ENCODE data around the gene ARHGEF28. TPM values are rescaled to one million over a fixed set of nuclear protein-coding genes. Genes with fewer than 3 reads are reported as not detected.

Gene ARHGEF28
- total RNA-seq, 1 experiment from 2014 or later = 1.7 TPM

Other genes with a start within 250 kb of the ARHGEF28 start
- gene FOXD1, start 177.4 kb upstream of the ARHGEF28 start, total RNA-seq (2014; rRNA removed; shearing (Covaris generic)) = 5.2 and 5.4 TPM in 2 replicates
- 423 and 608 TPM in 2 replicates for gene BTF3, start 127.8 kb upstream of the ARHGEF28 start, total RNA-seq (2014; rRNA removed; shearing (Covaris generic))
- 10.8 and 11.7 TPM in 2 replicates for gene ANKRA2, start 60.6 kb upstream of the ARHGEF28 start, total RNA-seq (2014; rRNA removed; shearing (Covaris generic))
- 20.8 and 23.2 TPM in 2 replicates for gene UTP15, start 60.5 kb upstream of the ARHGEF28 start, total RNA-seq (2014; rRNA removed; shearing (Covaris generic))